Upper lobe of right lung (tissue), 1 donor: Measurements from ENCODE around the gene TSPAN14. TPM values are rescaled to one million over a fixed set of nuclear protein-coding genes. Genes with fewer than 3 reads are reported as not detected.
A peak's percentile ranks its signal among the peaks of the same experiment; 100 is the strongest.

ENCODE experiments used
- ATAC-seq: fragments of 200-7000 bp; cut with Tn5 transposase; one replicate; pipeline ENCODE4 v1.9.1; 2020; ENCODE audit warnings: mild to moderate bottlenecking, moderate library complexity
- DNase-seq: peaks from one replicate; pipeline ENCODE4 v3.0.0-alpha.2; 2020
- H3K27ac ChIP-seq: fragments of 200-600 bp; one replicate; pipeline ENCODE4 v1.8.0; 2022
- H3K27me3 ChIP-seq: fragments of 200-600 bp; one replicate; pipeline ENCODE4 v1.8.0; 2022; ENCODE audit warnings: mild to moderate bottlenecking
- H3K36me3 ChIP-seq: fragments of 200-600 bp; one replicate; pipeline ENCODE4 v1.8.0; 2022
- H3K4me1 ChIP-seq: fragments of 200-600 bp; one replicate; pipeline ENCODE4 v1.8.0; 2022
- H3K4me3 ChIP-seq: fragments of 200-600 bp; one replicate; pipeline ENCODE4 v1.8.0; 2022; ENCODE audit warnings: mild to moderate bottlenecking
- H3K9me3 ChIP-seq: fragments of 200-600 bp; one replicate; pipeline ENCODE4 v1.8.0; 2022
- CTCF ChIP-seq: fragments of 200-600 bp; IDR thresholded peaks from one replicate; pipeline ENCODE4 v1.8.0; 2022; ENCODE audit warnings: antibody characterized with exemption
- intact Hi-C: fragments of 100-400 bp; cut with DNase I; formaldehyde crosslinking; loops from one replicate; pipeline ENCODE4 v1.11.0; 2022
- total RNA-seq: library from RNA; stranded (reverse); fragmentation: NEBNext Ultra II Directional; extraction: Animal tissue kit (Norgen Biotek cat#: 25700); gene quantifications from one replicate; pipeline ENCODE4 v1.2.1, GENCODE V29; 2021
- donor health status: DM: no; HTN: yes; CAD: no; lungs with severe emphysema.

TSPAN14 gene
- total RNA-seq, 1 donor from 2014 or later: 157 TPM

- Histone ChIP-seq H3K4me1 (peaks cover 6% of the 10 kb centered on the region), H3K4me3 (peak overlapping the region; percentile 52), H3K9me3 (no peaks in the 10 kb centered on the region), H3K27me3 (no peaks in the 10 kb centered on the region), H3K36me3 (no peaks in the 10 kb centered on the region), H3K27ac (peak overlapping the region; percentile 83)
- DNase-seq (no peak), ATAC-seq (no peak)
- no peak for TF ChIP-seq CTCF
- intact Hi-C loops: no loop called here
Observed at GRCh38 chr10:80536361-80536835, 82.3 kb downstream of the TSPAN14 start.

- H3K27ac ChIP-seq: no peak overlapping the region
Observed at GRCh38 chr10:80537086-80537735, 83.1 kb downstream of the TSPAN14 start.

GRCh38 chr10:80537736-80538480, 83.8 kb downstream of the TSPAN14 start, which contains the start of gene SH2D4B:
Gene SH2D4B, plus strand, starts transcription at chr10:80537902. Its CDS starts 430 bp downstream, at chr10:80538332.
- ATAC-seq: no peak
- no peak for DNase-seq
- no peaks in the 10 kb centered on the region for H3K36me3 ChIP-seq

More at GRCh38 chr10:80537086-80537735, 83.1 kb downstream of the TSPAN14 start:
- DNase-seq (no peak), ATAC-seq (no peak)
- no peak overlapping the region for H3K4me3 ChIP-seq
- no peaks in the 10 kb centered on the region for H3K9me3 ChIP-seq
- intact Hi-C loops: no loop called here
- H3K36me3 ChIP-seq: no peaks in the 10 kb centered on the region
- no peaks in the 10 kb centered on the region for H3K27me3 ChIP-seq
- no peak for TF ChIP-seq CTCF
- peaks cover 11% of the 10 kb centered on the region for H3K4me1 ChIP-seq

GRCh38 chr10:80538481-80539185, 84.5 kb downstream of the TSPAN14 start:
- DNase-seq: no peak

More at GRCh38 chr10:80537736-80538480, 83.8 kb downstream of the TSPAN14 start, which contains the start of gene SH2D4B:
- TF ChIP-seq CTCF: no peak
- H3K27me3 ChIP-seq: no peaks in the 10 kb centered on the region
- no peak within 1 kb of the TSS for H3K27ac ChIP-seq
- H3K4me1 ChIP-seq: peaks cover 11% of the 10 kb centered on the region
- intact Hi-C loops: no loop called here
- no peaks in the 10 kb centered on the region for H3K9me3 ChIP-seq
- H3K4me3 ChIP-seq: no peak within 1 kb of the TSS

More at GRCh38 chr10:80538481-80539185, 84.5 kb downstream of the TSPAN14 start:
- TF ChIP-seq CTCF: no peak
- Histone ChIP-seq H3K27me3 (no peaks in the 10 kb centered on the region), H3K4me1 (peaks cover 11% of the 10 kb centered on the region), H3K4me3 (no peak overlapping the region), H3K36me3 (no peaks in the 10 kb centered on the region), H3K9me3 (no peaks in the 10 kb centered on the region), H3K27ac (no peak overlapping the region)
- intact Hi-C loops: no loop called here
- no peak for ATAC-seq
